ENCODE results near the gene DAP. TPM values are rescaled to one million over a fixed set of nuclear protein-coding genes. Genes with fewer than 3 reads are reported as not detected.
"Not testable (repeated sequence)": the region's sequence is repeated elsewhere in the genome, so short reads cannot be mapped to it uniquely, and the experiment has no call there.

The DAP gene
- polyA plus RNA-seq, 1 donor (not counting 4 experiments of a cell fraction or from before 2014, with no cell fraction given), result 30.4 TPM

DNA sequence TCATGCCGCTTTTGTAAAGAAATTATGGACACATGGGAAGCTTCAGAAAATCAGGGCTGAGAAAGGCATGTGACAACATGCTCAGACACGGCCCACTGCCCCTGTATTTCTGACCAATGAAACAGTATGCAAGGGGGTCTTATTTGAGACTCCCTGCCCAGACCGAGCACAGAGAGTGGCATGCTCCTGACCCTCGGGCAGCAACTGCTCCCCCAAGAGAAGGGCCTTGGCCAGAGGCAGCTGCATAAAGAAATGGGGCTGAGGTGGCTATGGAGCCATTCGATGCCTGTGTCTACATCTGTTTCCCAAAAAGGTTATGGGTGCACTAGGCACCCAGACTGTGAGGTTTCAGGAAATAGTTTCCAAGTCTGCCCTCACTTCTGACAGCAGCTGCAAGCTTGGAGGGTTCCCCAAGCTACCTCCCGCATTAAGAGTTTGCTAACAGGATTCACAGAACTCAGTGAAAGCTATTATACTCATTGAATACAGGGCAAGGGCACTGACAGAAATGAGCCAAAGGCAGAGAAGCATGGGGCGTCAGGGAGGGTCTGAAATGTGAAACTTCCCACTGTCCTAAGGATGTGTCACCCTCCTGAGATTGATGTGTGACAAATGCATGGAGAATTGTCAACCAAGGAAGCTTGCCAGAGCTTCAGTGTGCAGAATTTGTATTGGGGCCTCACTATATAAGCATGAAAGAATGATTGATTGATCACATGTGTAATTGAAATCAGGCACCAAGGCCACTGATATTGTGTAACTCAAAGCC, 94.3 kb downstream of the DAP start:
- no peak for DNase-seq (ENCODE audit: low read depth, low spot score)
- Histone ChIP-seq H3K36me3 (ENCODE audit: control insufficient read depth in 2 of 2, extremely low read depth in 1 of 2, insufficient read depth in 2 of 2, low read length in 2 of 2) (no peaks in the 10 kb centered on the region), H3K27me3 (ENCODE audit: control insufficient read depth, extremely low read depth, insufficient read depth, low read length) (no peaks in the 10 kb centered on the region), H4K20me1 (ENCODE audit: control insufficient read depth, extremely low read depth, insufficient read depth, low read length) (no peaks in the 10 kb centered on the region), H3K79me2 (ENCODE audit: control insufficient read depth, insufficient read depth, low read length) (no peaks in the 10 kb centered on the region), H3K4me1 (ENCODE audit: control insufficient read depth, extremely low read depth, insufficient read depth, low read length) (no peaks in the 10 kb centered on the region), H3K27ac (ENCODE audit: control insufficient read depth, insufficient read depth, low read length) (no peak overlapping the region), H3K4me2 (ENCODE audit: control insufficient read depth, extremely low read depth, insufficient read depth, low read depth, low read length) (no peak overlapping the region), H3K9me3 (ENCODE audit: control insufficient read depth, low read depth, low read length) (no peaks in the 10 kb centered on the region), H3K9me1 (ENCODE audit: control insufficient read depth, extremely low read depth, insufficient read depth, low read length) (no peaks in the 10 kb centered on the region), H3K9ac (ENCODE audit: control insufficient read depth, extremely low read depth, insufficient read depth, low read length) (no peak overlapping the region), H2AFZ (ENCODE audit: control insufficient read depth, low read length) (no peak overlapping the region), H3K4me3 (ENCODE audit: control insufficient read depth in 2 of 3, extremely low read depth in 1 of 3, insufficient read depth in 2 of 3, low read depth in 1 of 3, low read length in 3 of 3) (no peak overlapping the region)
- dilution Hi-C loops (cut with MboI; ENCODE audit: extremely low pct_ligation_motif_present, low sequenced_read_pairs), result no loop called here
- FAIRE-seq, result no peak
- TF ChIP-seq EZH2 (IDR thresholded peaks at IDR 0.05; ENCODE audit: low read length), result no peak
- TF ChIP-seq, protein P1, sequence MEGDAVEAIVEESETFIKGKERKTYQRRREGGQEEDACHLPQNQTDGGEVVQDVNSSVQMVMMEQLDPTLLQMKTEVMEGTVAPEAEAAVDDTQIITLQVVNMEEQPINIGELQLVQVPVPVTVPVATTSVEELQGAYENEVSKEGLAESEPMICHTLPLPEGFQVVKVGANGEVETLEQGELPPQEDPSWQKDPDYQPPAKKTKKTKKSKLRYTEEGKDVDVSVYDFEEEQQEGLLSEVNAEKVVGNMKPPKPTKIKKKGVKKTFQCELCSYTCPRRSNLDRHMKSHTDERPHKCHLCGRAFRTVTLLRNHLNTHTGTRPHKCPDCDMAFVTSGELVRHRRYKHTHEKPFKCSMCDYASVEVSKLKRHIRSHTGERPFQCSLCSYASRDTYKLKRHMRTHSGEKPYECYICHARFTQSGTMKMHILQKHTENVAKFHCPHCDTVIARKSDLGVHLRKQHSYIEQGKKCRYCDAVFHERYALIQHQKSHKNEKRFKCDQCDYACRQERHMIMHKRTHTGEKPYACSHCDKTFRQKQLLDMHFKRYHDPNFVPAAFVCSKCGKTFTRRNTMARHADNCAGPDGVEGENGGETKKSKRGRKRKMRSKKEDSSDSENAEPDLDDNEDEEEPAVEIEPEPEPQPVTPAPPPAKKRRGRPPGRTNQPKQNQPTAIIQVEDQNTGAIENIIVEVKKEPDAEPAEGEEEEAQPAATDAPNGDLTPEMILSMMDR (optimal IDR thresholded peaks at IDR 0.05 in 1 of 3, IDR thresholded peaks at IDR 0.05 in 1 of 3, conservative IDR thresholded peaks at IDR 0.05 in 1 of 3; ENCODE audit: extremely low read depth in 1 of 3, insufficient read depth in 2 of 3, low read length in 3 of 3), result no peak

DNA sequence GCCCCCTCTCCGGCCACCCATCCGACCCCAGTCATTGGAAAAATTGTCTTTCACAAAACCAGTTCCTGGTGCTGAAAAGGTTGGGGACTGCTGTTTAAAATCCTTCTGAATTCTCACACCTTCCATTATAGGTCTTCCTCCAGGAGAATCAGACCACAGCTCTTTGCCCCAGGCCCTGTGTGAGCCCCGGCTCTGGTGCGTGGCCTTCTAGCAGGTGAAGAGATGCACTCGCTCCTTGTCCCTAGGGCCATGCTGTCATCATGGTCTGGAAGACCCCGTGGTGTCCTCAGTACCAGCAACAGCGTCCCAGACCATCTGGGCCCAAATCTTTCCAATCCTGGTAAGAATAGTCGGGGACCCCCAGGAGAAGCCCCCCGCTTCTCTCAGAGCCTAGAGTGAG, 95.2 kb downstream of the DAP start:
- Histone ChIP-seq H3K9me3 (ENCODE audit: control insufficient read depth, low read depth, low read length) (no peaks in the 10 kb centered on the region), H3K36me3 (ENCODE audit: control insufficient read depth in 2 of 2, extremely low read depth in 1 of 2, insufficient read depth in 2 of 2, low read length in 2 of 2) (no peaks in the 10 kb centered on the region), H3K27me3 (ENCODE audit: control insufficient read depth, extremely low read depth, insufficient read depth, low read length) (no peaks in the 10 kb centered on the region), H3K4me1 (ENCODE audit: control insufficient read depth, extremely low read depth, insufficient read depth, low read length) (no peaks in the 10 kb centered on the region), H4K20me1 (ENCODE audit: control insufficient read depth, extremely low read depth, insufficient read depth, low read length) (no peaks in the 10 kb centered on the region), H3K27ac (ENCODE audit: control insufficient read depth, insufficient read depth, low read length) (no peak overlapping the region), H3K4me3 (ENCODE audit: control insufficient read depth in 2 of 3, extremely low read depth in 1 of 3, insufficient read depth in 2 of 3, low read depth in 1 of 3, low read length in 3 of 3) (no peak overlapping the region), H3K4me2 (ENCODE audit: control insufficient read depth, extremely low read depth, insufficient read depth, low read depth, low read length) (no peak overlapping the region), H2AFZ (ENCODE audit: control insufficient read depth, low read length) (no peak overlapping the region), H3K9ac (ENCODE audit: control insufficient read depth, extremely low read depth, insufficient read depth, low read length) (no peak overlapping the region), H3K9me1 (ENCODE audit: control insufficient read depth, extremely low read depth, insufficient read depth, low read length) (no peaks in the 10 kb centered on the region), H3K79me2 (ENCODE audit: control insufficient read depth, insufficient read depth, low read length) (no peaks in the 10 kb centered on the region)
- DNase-seq (ENCODE audit: low read depth, low spot score), result no peak
- dilution Hi-C loops (cut with MboI; ENCODE audit: extremely low pct_ligation_motif_present, low sequenced_read_pairs), result no loop called here
- TF ChIP-seq, protein P1 (optimal IDR thresholded peaks at IDR 0.05 in 1 of 3, IDR thresholded peaks at IDR 0.05 in 1 of 3, conservative IDR thresholded peaks at IDR 0.05 in 1 of 3; ENCODE audit: extremely low read depth in 1 of 3, insufficient read depth in 2 of 3, low read length in 3 of 3), result no peak
- TF ChIP-seq EZH2 (IDR thresholded peaks at IDR 0.05; ENCODE audit: low read length), result no peak
- no peak for FAIRE-seq

- H3K79me2 ChIP-seq (ENCODE audit: control insufficient read depth, insufficient read depth, low read length); DNase-seq (ENCODE audit: low read depth, low spot score); H4K20me1 ChIP-seq (ENCODE audit: control insufficient read depth, extremely low read depth, insufficient read depth, low read length); H2AFZ ChIP-seq (ENCODE audit: control insufficient read depth, low read length); H3K9ac ChIP-seq (ENCODE audit: control insufficient read depth, extremely low read depth, insufficient read depth, low read length); H3K27me3 ChIP-seq (ENCODE audit: control insufficient read depth, extremely low read depth, insufficient read depth, low read length); H3K4me1 ChIP-seq (ENCODE audit: control insufficient read depth, extremely low read depth, insufficient read depth, low read length); H3K9me3 ChIP-seq (ENCODE audit: control insufficient read depth, low read depth, low read length); H3K4me3 ChIP-seq (ENCODE audit: control insufficient read depth in 2 of 3, extremely low read depth in 1 of 3, insufficient read depth in 2 of 3, low read depth in 1 of 3, low read length in 3 of 3); H3K9me1 ChIP-seq (ENCODE audit: control insufficient read depth, extremely low read depth, insufficient read depth, low read length); H3K4me2 ChIP-seq (ENCODE audit: control insufficient read depth, extremely low read depth, insufficient read depth, low read depth, low read length); H3K36me3 ChIP-seq (ENCODE audit: control insufficient read depth in 2 of 2, extremely low read depth in 1 of 2, insufficient read depth in 2 of 2, low read length in 2 of 2); dilution Hi-C loops (cut with MboI; ENCODE audit: extremely low pct_ligation_motif_present, low sequenced_read_pairs); H3K27ac ChIP-seq (ENCODE audit: control insufficient read depth, insufficient read depth, low read length): not testable (repeated sequence)
- peak; percentile 74 for FAIRE-seq
Measured at GRCh38 chr5:10664180-10664769, 96.8 kb downstream of the DAP start.

All from keratinocyte (primary cell).